HepG2 (cell line): ENCODE measurements around the gene UNCX. TPM values are rescaled to one million over a fixed set of nuclear protein-coding genes. Genes with fewer than 3 reads are reported as not detected.
"Not testable (repeated sequence)": the region's sequence is repeated elsewhere in the genome, so short reads cannot be mapped to it uniquely, and the experiment has no call there.

Experiments used
- ATAC-seq: fragments of 200-7000 bp; cut with Tn5 transposase; 3 replicates; pipeline ENCODE4 v1.9.1; 2020; ENCODE audit warnings: mild to moderate bottlenecking, moderate library complexity
- BruUV-seq: library from RNA; stranded (reverse); fragments of 400-500 nt; replicated peaks from 2 replicates; lab custom pipeline; 2021; lab: Mats Ljungman, UMichigan
- CTCF ChIA-PET: fragments of 300-600 bp; formaldehyde crosslinking; extraction: SDS; loops from one replicate; lab custom pipeline; 2021; ENCODE audit warnings: low total read pairs, inconsistent platforms, low intra/inter-chr PET ratio; lab: Yijun Ruan, JAX
- POLR2A ChIA-PET: fragments of 350-600 bp; sonication (Branson Sonifier 250); formaldehyde crosslinking; loops from one replicate; lab custom pipeline; 2020; ENCODE audit warnings: antibody characterized with exemption, inconsistent platforms; lab: Yijun Ruan, JAX
- DNase-seq: peaks from one replicate; pipeline ENCODE4 v3.0.0-alpha.2; 2015; ENCODE audit warnings: low spot score
- FAIRE-seq: peaks from 3 replicates; lab custom pipeline; 2011; peaks lifted over from hg19 to GRCh38; lab: Jason Lieb, UNC
- H2AFZ ChIP-seq: one replicate; pipeline ENCODE4 v1.6.1; 2011; ENCODE audit warnings: low read length, inconsistent platforms
- H3K27ac ChIP-seq: fragments of 300-600 bp; 3 replicates; pipeline ENCODE4 v1.8.0; 2011; ENCODE audit warnings: mixed run types, mild to moderate bottlenecking, mixed read lengths, low read length, inconsistent platforms; ENCODE audit not compliant: insufficient read depth; ENCODE audit errors: extremely low read length
- H3K27me3 ChIP-seq, 2 experiments: fragments of 200-600 bp in 1 of 2; 2 replicates in 1 of 2; 3 replicates in 1 of 2; pipeline versions ENCODE4 v1.6.0 to v1.8.0; 2011; ENCODE audit warnings: low read length in 2 of 2, mild to moderate bottlenecking in 2 of 2, moderate library complexity in 2 of 2, inconsistent platforms in 1 of 2; ENCODE audit not compliant: insufficient read depth in 2 of 2, control insufficient read depth in 1 of 2
- H3K36me3 ChIP-seq, 2 experiments: fragments of 200-600 bp in 1 of 2; replicated peaks in 1 of 2; 2 replicates in 1 of 2; 3 replicates in 1 of 2; pipeline versions ENCODE4 v1.5.1 to v1.8.0; 2011; ENCODE audit warnings: low read length in 2 of 2, inconsistent platforms in 1 of 2; ENCODE audit not compliant: insufficient read depth in 2 of 2, control insufficient read depth in 1 of 2
- H3K4me1 ChIP-seq: 2 replicates; pipeline ENCODE4 v1.5.1; 2012; ENCODE audit warnings: low read length, inconsistent platforms; ENCODE audit not compliant: insufficient read depth
- H3K4me2 ChIP-seq: 2 replicates; pipeline ENCODE4 v1.6.0; 2011; ENCODE audit warnings: low read depth, low read length, inconsistent platforms
- H3K4me3 ChIP-seq, 3 experiments: fragments of 200-600 bp in 1 of 3; sonication (generic), shearing (Covaris generic) in 1 of 3; replicated peaks in 1 of 3; 2 replicates each; pipeline ENCODE4 v1.5.1; 2011 to 2016; ENCODE audit warnings: low read length in 3 of 3, inconsistent platforms in 2 of 3, low read depth in 2 of 3, mild to moderate bottlenecking in 2 of 3, control low read depth in 1 of 3, mixed read lengths in 1 of 3; ENCODE audit not compliant: insufficient read depth in 1 of 3
- H3K79me2 ChIP-seq: one replicate; pipeline ENCODE4 v1.6.1; 2011; ENCODE audit warnings: low read length, inconsistent platforms; ENCODE audit not compliant: insufficient read depth
- H3K9ac ChIP-seq: 2 replicates; pipeline ENCODE4 v1.6.0; 2011; ENCODE audit warnings: mild to moderate bottlenecking, low read depth, low read length, inconsistent platforms; ENCODE audit not compliant: insufficient read depth
- H3K9me3 ChIP-seq: 2 replicates; pipeline ENCODE4 v1.5.1; 2012; ENCODE audit warnings: mild to moderate bottlenecking, low read length
- H4K20me1 ChIP-seq: 2 replicates; pipeline ENCODE4 v1.6.0; 2011; ENCODE audit warnings: inconsistent platforms, mild to moderate bottlenecking, low read length, moderate library complexity; ENCODE audit not compliant: insufficient read depth
- CHD2 ChIP-seq: IDR thresholded peaks from 2 replicates; pipeline ENCODE4 v1.6.1; 2011; ENCODE audit warnings: low read depth, low read length, improper control_type of control experiment
- MED8 ChIP-seq: sonication (generic); formaldehyde crosslinking; IDR thresholded peaks from 2 replicates; pipeline ENCODE4 v1.8.1; 2023; ENCODE audit warnings: mild to moderate bottlenecking, missing genetic modification reagents; ENCODE audit not compliant: insufficient replicate concordance
- MLXIP ChIP-seq: sonication (generic); formaldehyde crosslinking; IDR thresholded peaks from 2 replicates; pipeline ENCODE4 v1.9.0; 2021; ENCODE audit warnings: missing genetic modification reagents, borderline replicate concordance
- SAFB2 ChIP-seq: sonication (generic); formaldehyde crosslinking; IDR thresholded peaks from 2 replicates; pipeline ENCODE4 v1.5.1; 2020; ENCODE audit warnings: missing genetic modification reagents, low read depth, mild to moderate bottlenecking, borderline replicate concordance
- ZNF337 ChIP-seq: sonication (generic); formaldehyde crosslinking; IDR thresholded peaks from 2 replicates; pipeline ENCODE4 v1.5.1; 2020; ENCODE audit warnings: missing genetic modification reagents, low read depth, mild to moderate bottlenecking, borderline replicate concordance
- ZNF460 ChIP-seq: sonication (generic); formaldehyde crosslinking; IDR thresholded peaks from 2 replicates; pipeline ENCODE4 v1.5.1; 2020; ENCODE audit warnings: missing genetic modification reagents, mild to moderate bottlenecking, borderline replicate concordance
- ZNF761 ChIP-seq: sonication (generic); formaldehyde crosslinking; conservative IDR thresholded peaks from 2 replicates; pipeline ENCODE4 v1.4.0; 2020; ENCODE audit warnings: mild to moderate bottlenecking, missing genetic modification reagents
- ZNF780A ChIP-seq: sonication (generic); formaldehyde crosslinking; IDR thresholded peaks from 2 replicates; pipeline ENCODE4 v1.8.0; 2022; ENCODE audit warnings: mild to moderate bottlenecking, missing genetic modification reagents, moderate library complexity
- WGBS: methylation state at CpG from one replicate; pipeline ENCODE4 v1.1.6; 2017; ENCODE audit warnings: low lambda C conversion rate; 5-methylcytosine and 5-hydroxymethylcytosine counted together
- in situ Hi-C: cut with HindIII; loops from 2 replicates; pipeline ENCODE4 v1.10.0; 2017; ENCODE audit warnings: low pct_unique_long_range_greater_than_20kb; ENCODE audit not compliant: extremely low pct_ligation_motif_present
- intact Hi-C: fragments of 100-400 bp; cut with micrococcal nuclease; formaldehyde crosslinking; loops from one replicate; pipeline ENCODE4 v1.10.0; 2022; ENCODE audit not compliant: unreplicated experiment
- polyA plus RNA-seq, 8 experiments: library from polyadenylated mRNA; depleted of rRNA in 3 of 8; stranded (reverse) in 7 of 8; unstranded in 1 of 8; fragments of >200 nt; fragmentation: Illumina TruSeq in 4 of 8; extraction: Trizol in 4 of 8; gene quantifications; 2 replicates each; pipeline versions ENCODE4 v1.2.1 to v1.2.3, GENCODE V29; 2011 to 2016; ENCODE audit warnings: low read depth in 4 of 8, missing spikeins in 1 of 8, mixed read lengths in 1 of 8; ENCODE audit not compliant: insufficient read depth in 1 of 8
- total RNA-seq, 5 experiments: library from RNA; depleted of rRNA; stranded (reverse); fragments of >200 nt; fragmentation: Illumina TruSeq; extraction: Trizol; gene quantifications; 2 replicates each; pipeline ENCODE4 v1.2.3, GENCODE V29; 2016; ENCODE audit warnings: low read depth in 1 of 5
- TF ChIP-seq, protein P1 (sequence below), 2 experiments: sonication (generic) in 1 of 2; formaldehyde crosslinking in 1 of 2; IDR thresholded peaks; 2 replicates each; pipeline versions ENCODE4 v1.6.1 to v1.9.0; 2014 to 2022; ENCODE audit warnings: antibody characterized with exemption in 1 of 2, borderline replicate concordance in 1 of 2, inconsistent platforms in 1 of 2, low read depth in 1 of 2, missing genetic modification reagents in 1 of 2

The UNCX gene
- total and polyA plus RNA-seq, 2 of the 13 experiments (the other 11 are each of a cell fraction or from before 2014, with no cell fraction given) = not detected

DNA sequence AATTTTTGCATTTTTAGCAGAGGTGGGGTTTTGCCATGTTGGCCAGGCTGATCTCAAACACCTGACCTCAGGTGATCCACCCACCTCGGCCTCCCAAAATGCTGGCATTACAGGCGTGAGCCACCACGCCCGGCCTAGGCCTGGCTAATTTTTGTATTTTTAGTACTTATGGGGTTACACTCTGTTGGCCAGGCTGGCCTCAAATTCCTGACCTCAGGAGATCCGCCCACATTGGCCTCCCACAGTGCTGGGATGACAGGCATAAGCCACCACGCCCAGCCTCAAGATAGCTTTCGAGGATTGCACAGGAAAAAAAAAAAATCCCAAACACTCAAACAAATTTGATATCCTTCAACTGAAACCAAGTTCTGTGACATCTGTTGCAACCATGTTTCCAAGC lies 26.9 kb upstream of the UNCX start:
- BruUV-seq, in situ Hi-C loops, H2AFZ ChIP-seq, POLR2A ChIA-PET, H3K9me3 ChIP-seq, H4K20me1 ChIP-seq, H3K4me2 ChIP-seq, H3K9ac ChIP-seq, H3K4me3 ChIP-seq, ATAC-seq, H3K4me1 ChIP-seq, H3K27ac ChIP-seq, FAIRE-seq, DNase-seq, H3K36me3 ChIP-seq, intact Hi-C loops, H3K79me2 ChIP-seq, CTCF ChIA-PET: not testable (repeated sequence)
- peaks cover 2 to 57% of the 10 kb centered on the region in 2 experiments; a peak in 4 of 5 replicates for H3K27me3 ChIP-seq
- 29% methylated on average over 7 of the region's 7 CpGs for WGBS

- Histone ChIP-seq H3K36me3 (no peaks in the 10 kb centered on the region), H4K20me1 (no peaks in the 10 kb centered on the region), H3K27me3 (peaks cover 11 to 60% of the 10 kb centered on the region in 2 experiments), H3K79me2 (no peaks in the 10 kb centered on the region), H3K9ac (no peak overlapping the region), H3K9me3 (no peaks in the 10 kb centered on the region), H2AFZ (no peak overlapping the region), H3K27ac (no peak overlapping the region), H3K4me2 (no peak overlapping the region), H3K4me3 (no peak overlapping the region), H3K4me1 (no peaks in the 10 kb centered on the region)
- 9% methylated on average over 11 of the region's 14 CpGs for WGBS
- no TSS peak for BruUV-seq
- intact Hi-C loops (no loop called here), in situ Hi-C loops (no loop called here)
- ATAC-seq (no peak), DNase-seq (no peak), FAIRE-seq (no peak)
- POLR2A ChIA-PET = no interaction called here
- CTCF ChIA-PET = no interaction called here
- TF ChIP-seq ZNF761 = no peak
- no peak for TF ChIP-seq ZNF780A (CRISPR knock-in tag)
- TF ChIP-seq ZNF460 = no peak
- TF ChIP-seq, protein P1, sequence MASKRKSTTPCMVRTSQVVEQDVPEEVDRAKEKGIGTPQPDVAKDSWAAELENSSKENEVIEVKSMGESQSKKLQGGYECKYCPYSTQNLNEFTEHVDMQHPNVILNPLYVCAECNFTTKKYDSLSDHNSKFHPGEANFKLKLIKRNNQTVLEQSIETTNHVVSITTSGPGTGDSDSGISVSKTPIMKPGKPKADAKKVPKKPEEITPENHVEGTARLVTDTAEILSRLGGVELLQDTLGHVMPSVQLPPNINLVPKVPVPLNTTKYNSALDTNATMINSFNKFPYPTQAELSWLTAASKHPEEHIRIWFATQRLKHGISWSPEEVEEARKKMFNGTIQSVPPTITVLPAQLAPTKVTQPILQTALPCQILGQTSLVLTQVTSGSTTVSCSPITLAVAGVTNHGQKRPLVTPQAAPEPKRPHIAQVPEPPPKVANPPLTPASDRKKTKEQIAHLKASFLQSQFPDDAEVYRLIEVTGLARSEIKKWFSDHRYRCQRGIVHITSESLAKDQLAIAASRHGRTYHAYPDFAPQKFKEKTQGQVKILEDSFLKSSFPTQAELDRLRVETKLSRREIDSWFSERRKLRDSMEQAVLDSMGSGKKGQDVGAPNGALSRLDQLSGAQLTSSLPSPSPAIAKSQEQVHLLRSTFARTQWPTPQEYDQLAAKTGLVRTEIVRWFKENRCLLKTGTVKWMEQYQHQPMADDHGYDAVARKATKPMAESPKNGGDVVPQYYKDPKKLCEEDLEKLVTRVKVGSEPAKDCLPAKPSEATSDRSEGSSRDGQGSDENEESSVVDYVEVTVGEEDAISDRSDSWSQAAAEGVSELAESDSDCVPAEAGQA (IDR thresholded peaks at IDR 0.05; ENCODE audit: low read depth) = no peak
- TF ChIP-seq, protein P1 (CRISPR knock-in tag; IDR thresholded peaks at IDR 0.05; ENCODE audit: borderline replicate concordance) = no peak
- TF ChIP-seq CHD2 = no peak
- no peak for TF ChIP-seq MED8 (CRISPR knock-in tag)
- no peak for TF ChIP-seq MLXIP (CRISPR knock-in tag)
- TF ChIP-seq SAFB2 (CRISPR knock-in tag) = no peak
- TF ChIP-seq ZNF337 = no peak
Measured at GRCh38 chr7:1209097-1209496, 23.6 kb upstream of the UNCX start.
